ENCODE data around the gene MTHFD1. TPM values are rescaled to one million over a fixed set of nuclear protein-coding genes. Genes with fewer than 3 reads are reported as not detected.

The MTHFD1 gene
- total and polyA plus RNA-seq, 9 of the 15 experiments (the other 6 are each of a cell fraction or from before 2014, with no cell fraction given) = 66.7 to 158 (median 90.9) TPM

GRCh38 chr14:64496764-64497163 is 108.6 kb downstream of the MTHFD1 start:
- no TSS peak for BruUV-seq (replicated peaks)
- no peak overlapping the region for H3K9ac ChIP-seq (ENCODE audit: insufficient read depth in 1 of 2, low read depth in 2 of 2, low read length in 2 of 2)
- peaks cover 3 to 8% of the 10 kb centered on the region in 2 experiments; a peak in 4 of 5 replicates for H3K4me1 ChIP-seq (replicated peaks in 1 of 2; ENCODE audit: control insufficient read depth in 2 of 2, insufficient read depth in 2 of 2, low read length in 2 of 2)
- ATAC-seq (no peak), FAIRE-seq (no peak), DNase-seq (ENCODE audit: extremely low read depth in 1 of 4, low spot score in 3 of 4) (no peak)
- H2AFZ ChIP-seq (ENCODE audit: low read depth, low read length) = no peak overlapping the region
- H3K27ac ChIP-seq (ENCODE audit: extremely low read depth, low read depth, low read length) = no peak overlapping the region
- H4K20me1 ChIP-seq (replicated peaks; ENCODE audit: control insufficient read depth, insufficient read depth, low read length) = no peaks in the 10 kb centered on the region
- H3K4me3 ChIP-seq = no peak overlapping the region
- no peaks in the 10 kb centered on the region for H3K27me3 ChIP-seq (ENCODE audit: control insufficient read depth in 2 of 2, insufficient read depth in 2 of 2, low read length in 2 of 2)
- H3K4me2 ChIP-seq (ENCODE audit: insufficient read depth, low read length) = no peak overlapping the region
- CTCF ChIA-PET (ENCODE audit: low intra/inter-chr PET ratio) = no interaction called here
- no peaks in the 10 kb centered on the region for H3K9me1 ChIP-seq (ENCODE audit: control insufficient read depth, insufficient read depth, low read length)
- in situ Hi-C loops (cut with MboI) = no loop called here
- intact Hi-C loops (cut with micrococcal nuclease) = no loop called here
- TF ChIP-seq MCM3 (IDR thresholded peaks at IDR 0.05) = no peak
- TF ChIP-seq MCM7 (IDR thresholded peaks at IDR 0.05) = no peak
- TF ChIP-seq DIDO1 (tag; IDR thresholded peaks at IDR 0.05; ENCODE audit: low read depth) = no peak
- no peak for TF ChIP-seq MYNN (IDR thresholded peaks at IDR 0.05)
- TF ChIP-seq MYNN (CRISPR knock-in tag; IDR thresholded peaks at IDR 0.05) = no peak
- TF ChIP-seq, protein P1, sequence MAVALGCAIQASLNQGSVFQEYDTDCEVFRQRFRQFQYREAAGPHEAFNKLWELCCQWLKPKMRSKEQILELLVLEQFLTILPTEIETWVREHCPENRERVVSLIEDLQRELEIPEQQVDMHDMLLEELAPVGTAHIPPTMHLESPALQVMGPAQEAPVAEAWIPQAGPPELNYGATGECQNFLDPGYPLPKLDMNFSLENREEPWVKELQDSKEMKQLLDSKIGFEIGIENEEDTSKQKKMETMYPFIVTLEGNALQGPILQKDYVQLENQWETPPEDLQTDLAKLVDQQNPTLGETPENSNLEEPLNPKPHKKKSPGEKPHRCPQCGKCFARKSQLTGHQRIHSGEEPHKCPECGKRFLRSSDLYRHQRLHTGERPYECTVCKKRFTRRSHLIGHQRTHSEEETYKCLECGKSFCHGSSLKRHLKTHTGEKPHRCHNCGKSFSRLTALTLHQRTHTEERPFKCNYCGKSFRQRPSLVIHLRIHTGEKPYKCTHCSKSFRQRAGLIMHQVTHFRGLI (CRISPR knock-in tag; IDR thresholded peaks at IDR 0.05) = no peak
- TF ChIP-seq ZNF384 (IDR thresholded peaks at IDR 0.05; ENCODE audit: low read depth, low read length) = no peak
- H3K36me3 ChIP-seq (ENCODE audit: control insufficient read depth, insufficient read depth, low read length) = no peaks in the 10 kb centered on the region
- H3K79me2 ChIP-seq (ENCODE audit: control insufficient read depth, insufficient read depth, low read length) = no peaks in the 10 kb centered on the region; the same call in 2 of the 3 replicates
- H3K9me3 ChIP-seq (replicated peaks; ENCODE audit: control insufficient read depth, insufficient read depth, low read depth, low read length) = no peaks in the 10 kb centered on the region
- POLR2A ChIA-PET = interaction anchor here (0.9 kb wide), 1 partner anchor 24 kb away, joined by 3 read pairs; no protein-coding TSS in a partner anchor
